ENCODE measurements around the gene NETO2. TPM values are rescaled to one million over a fixed set of nuclear protein-coding genes. Genes with fewer than 3 reads are reported as not detected.

Gene NETO2
- total and polyA plus RNA-seq, 2 of the 13 experiments (the other 11 are each of a cell fraction or from before 2014, with no cell fraction given), result 8.2 to 13.5 TPM

DNA sequence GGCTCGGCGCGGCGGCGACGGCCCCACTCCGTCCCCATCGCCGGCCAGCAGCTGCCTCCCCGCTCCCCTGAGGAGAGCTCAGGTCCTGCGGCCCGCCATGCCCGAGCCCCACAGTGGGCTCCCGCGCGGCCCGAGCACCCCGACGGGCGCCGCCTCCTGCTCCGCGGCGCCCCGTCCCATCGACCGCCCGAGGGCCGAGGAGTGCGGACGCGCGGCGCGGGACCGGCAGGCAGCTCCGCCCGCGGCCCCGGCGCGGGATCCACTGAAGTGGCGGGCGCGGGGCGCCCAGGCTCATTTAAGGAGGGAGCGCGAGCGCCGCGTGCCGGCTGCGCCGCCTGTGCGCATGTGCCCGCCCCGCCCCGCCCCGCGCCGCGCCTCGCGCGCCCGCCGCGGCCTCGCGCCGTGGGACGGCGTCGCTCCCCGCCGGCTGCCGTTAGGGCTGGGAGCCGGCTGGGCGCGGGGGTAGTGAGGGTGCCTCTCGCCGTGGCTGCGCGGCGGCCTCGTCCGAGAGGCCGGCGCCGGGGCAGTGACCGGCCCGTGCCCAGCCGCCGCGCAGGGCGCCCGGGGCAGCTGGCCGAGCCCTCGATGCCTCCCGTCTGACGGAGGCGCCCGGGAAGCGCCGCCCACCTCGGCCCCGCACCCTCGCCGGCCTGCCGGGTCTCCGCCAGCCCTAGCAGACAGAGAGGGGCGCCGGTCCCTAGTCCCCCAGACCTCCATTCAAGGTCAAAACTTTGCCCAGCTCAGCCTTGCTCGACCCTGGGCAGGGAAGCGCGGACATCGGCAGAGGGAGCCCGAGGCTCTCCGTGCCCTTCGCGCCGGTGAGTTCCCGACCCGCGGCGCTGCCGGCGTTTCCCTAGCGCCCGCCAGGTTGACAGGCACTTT lies at the start of gene NETO2 (continued):
- TF ChIP-seq MAZ (IDR thresholded peaks at IDR 0.05; ENCODE audit: borderline replicate concordance, low read depth, low read length) (no peak), MAZ (CRISPR knock-in tag; IDR thresholded peaks at IDR 0.05; ENCODE audit: low read depth) (peak; percentile 30), ZNF780A (CRISPR knock-in tag; IDR thresholded peaks at IDR 0.05) (no peak), ARHGAP35 (CRISPR knock-in tag; IDR thresholded peaks at IDR 0.05; ENCODE audit: borderline replicate concordance) (0 out of 2 replicates have a peak, but pooled peaks have one; percentile 59), LCORL (IDR thresholded peaks at IDR 0.05) (no peak), LCORL (CRISPR knock-in tag; IDR thresholded peaks at IDR 0.05) (no peak), YY1 (IDR thresholded peaks at IDR 0.05; ENCODE audit: insufficient read depth, insufficient replicate concordance, low read depth, low read length) (peak; percentile 44), KLF11 (CRISPR knock-in tag; IDR thresholded peaks at IDR 0.05) (no peak), SNAPC2 (CRISPR knock-in tag; IDR thresholded peaks at IDR 0.05) (no peak), ZNF24 (IDR thresholded peaks at IDR 0.05) (no peak), TGIF2 (CRISPR knock-in tag; IDR thresholded peaks at IDR 0.05) (no peak), ZNF549 (CRISPR knock-in tag; IDR thresholded peaks at IDR 0.05) (no peak), ZNF558 (CRISPR knock-in tag; IDR thresholded peaks at IDR 0.05; ENCODE audit: borderline replicate concordance) (no peak), PPARG (CRISPR knock-in tag; conservative IDR thresholded peaks at IDR 0.05) (no peak), ZFAT (CRISPR knock-in tag; conservative IDR thresholded peaks at IDR 0.05) (no peak), ARNT2 (CRISPR knock-in tag; IDR thresholded peaks at IDR 0.05; ENCODE audit: low read depth) (0 out of 2 replicates have a peak, but pooled peaks have one; percentile 2), KDM6A (CRISPR knock-in tag; IDR thresholded peaks at IDR 0.05; ENCODE audit: low read depth) (no peak), KLF9 (CRISPR knock-in tag; IDR thresholded peaks at IDR 0.05; ENCODE audit: low read depth) (no peak), HOXD1 (CRISPR knock-in tag; IDR thresholded peaks at IDR 0.05) (no peak)
- TF ChIP-seq, protein P1, sequence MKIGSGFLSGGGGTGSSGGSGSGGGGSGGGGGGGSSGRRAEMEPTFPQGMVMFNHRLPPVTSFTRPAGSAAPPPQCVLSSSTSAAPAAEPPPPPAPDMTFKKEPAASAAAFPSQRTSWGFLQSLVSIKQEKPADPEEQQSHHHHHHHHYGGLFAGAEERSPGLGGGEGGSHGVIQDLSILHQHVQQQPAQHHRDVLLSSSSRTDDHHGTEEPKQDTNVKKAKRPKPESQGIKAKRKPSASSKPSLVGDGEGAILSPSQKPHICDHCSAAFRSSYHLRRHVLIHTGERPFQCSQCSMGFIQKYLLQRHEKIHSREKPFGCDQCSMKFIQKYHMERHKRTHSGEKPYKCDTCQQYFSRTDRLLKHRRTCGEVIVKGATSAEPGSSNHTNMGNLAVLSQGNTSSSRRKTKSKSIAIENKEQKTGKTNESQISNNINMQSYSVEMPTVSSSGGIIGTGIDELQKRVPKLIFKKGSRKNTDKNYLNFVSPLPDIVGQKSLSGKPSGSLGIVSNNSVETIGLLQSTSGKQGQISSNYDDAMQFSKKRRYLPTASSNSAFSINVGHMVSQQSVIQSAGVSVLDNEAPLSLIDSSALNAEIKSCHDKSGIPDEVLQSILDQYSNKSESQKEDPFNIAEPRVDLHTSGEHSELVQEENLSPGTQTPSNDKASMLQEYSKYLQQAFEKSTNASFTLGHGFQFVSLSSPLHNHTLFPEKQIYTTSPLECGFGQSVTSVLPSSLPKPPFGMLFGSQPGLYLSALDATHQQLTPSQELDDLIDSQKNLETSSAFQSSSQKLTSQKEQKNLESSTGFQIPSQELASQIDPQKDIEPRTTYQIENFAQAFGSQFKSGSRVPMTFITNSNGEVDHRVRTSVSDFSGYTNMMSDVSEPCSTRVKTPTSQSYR (CRISPR knock-in tag; IDR thresholded peaks at IDR 0.05; ENCODE audit: borderline replicate concordance), result no peak
- TF ChIP-seq, protein P2, sequence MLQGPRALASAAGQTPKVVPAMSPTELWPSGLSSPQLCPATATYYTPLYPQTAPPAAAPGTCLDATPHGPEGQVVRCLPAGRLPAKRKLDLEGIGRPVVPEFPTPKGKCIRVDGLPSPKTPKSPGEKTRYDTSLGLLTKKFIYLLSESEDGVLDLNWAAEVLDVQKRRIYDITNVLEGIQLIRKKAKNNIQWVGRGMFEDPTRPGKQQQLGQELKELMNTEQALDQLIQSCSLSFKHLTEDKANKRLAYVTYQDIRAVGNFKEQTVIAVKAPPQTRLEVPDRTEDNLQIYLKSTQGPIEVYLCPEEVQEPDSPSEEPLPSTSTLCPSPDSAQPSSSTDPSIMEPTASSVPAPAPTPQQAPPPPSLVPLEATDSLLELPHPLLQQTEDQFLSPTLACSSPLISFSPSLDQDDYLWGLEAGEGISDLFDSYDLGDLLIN (CRISPR knock-in tag; IDR thresholded peaks at IDR 0.05; ENCODE audit: borderline replicate concordance), result peak; percentile 28; the same call in 1 of the 2 replicates
- TF ChIP-seq, protein P3, sequence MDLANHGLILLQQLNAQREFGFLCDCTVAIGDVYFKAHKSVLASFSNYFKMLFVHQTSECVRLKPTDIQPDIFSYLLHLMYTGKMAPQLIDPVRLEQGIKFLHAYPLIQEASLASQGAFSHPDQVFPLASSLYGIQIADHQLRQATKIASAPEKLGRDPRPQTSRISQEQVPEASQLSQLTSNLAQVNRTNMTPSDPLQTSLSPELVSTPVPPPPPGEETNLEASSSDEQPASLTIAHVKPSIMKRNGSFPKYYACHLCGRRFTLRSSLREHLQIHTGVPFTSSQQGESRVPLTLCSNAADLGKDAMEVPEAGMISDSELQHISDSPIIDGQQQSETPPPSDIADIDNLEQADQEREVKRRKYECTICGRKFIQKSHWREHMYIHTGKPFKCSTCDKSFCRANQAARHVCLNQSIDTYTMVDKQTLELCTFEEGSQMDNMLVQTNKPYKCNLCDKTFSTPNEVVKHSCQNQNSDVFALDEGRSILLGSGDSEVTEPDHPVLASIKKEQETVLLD (CRISPR knock-in tag; IDR thresholded peaks at IDR 0.05; ENCODE audit: low read depth), result no peak
- TF ChIP-seq, protein P4, sequence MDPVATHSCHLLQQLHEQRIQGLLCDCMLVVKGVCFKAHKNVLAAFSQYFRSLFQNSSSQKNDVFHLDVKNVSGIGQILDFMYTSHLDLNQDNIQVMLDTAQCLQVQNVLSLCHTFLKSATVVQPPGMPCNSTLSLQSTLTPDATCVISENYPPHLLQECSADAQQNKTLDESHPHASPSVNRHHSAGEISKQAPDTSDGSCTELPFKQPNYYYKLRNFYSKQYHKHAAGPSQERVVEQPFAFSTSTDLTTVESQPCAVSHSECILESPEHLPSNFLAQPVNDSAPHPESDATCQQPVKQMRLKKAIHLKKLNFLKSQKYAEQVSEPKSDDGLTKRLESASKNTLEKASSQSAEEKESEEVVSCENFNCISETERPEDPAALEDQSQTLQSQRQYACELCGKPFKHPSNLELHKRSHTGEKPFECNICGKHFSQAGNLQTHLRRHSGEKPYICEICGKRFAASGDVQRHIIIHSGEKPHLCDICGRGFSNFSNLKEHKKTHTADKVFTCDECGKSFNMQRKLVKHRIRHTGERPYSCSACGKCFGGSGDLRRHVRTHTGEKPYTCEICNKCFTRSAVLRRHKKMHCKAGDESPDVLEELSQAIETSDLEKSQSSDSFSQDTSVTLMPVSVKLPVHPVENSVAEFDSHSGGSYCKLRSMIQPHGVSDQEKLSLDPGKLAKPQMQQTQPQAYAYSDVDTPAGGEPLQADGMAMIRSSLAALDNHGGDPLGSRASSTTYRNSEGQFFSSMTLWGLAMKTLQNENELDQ (CRISPR knock-in tag; IDR thresholded peaks at IDR 0.05; ENCODE audit: borderline replicate concordance), result no peak

Data from HepG2 (cell line).